ENCODE data around the gene HOXA1.

The HOXA1 gene

DNA sequence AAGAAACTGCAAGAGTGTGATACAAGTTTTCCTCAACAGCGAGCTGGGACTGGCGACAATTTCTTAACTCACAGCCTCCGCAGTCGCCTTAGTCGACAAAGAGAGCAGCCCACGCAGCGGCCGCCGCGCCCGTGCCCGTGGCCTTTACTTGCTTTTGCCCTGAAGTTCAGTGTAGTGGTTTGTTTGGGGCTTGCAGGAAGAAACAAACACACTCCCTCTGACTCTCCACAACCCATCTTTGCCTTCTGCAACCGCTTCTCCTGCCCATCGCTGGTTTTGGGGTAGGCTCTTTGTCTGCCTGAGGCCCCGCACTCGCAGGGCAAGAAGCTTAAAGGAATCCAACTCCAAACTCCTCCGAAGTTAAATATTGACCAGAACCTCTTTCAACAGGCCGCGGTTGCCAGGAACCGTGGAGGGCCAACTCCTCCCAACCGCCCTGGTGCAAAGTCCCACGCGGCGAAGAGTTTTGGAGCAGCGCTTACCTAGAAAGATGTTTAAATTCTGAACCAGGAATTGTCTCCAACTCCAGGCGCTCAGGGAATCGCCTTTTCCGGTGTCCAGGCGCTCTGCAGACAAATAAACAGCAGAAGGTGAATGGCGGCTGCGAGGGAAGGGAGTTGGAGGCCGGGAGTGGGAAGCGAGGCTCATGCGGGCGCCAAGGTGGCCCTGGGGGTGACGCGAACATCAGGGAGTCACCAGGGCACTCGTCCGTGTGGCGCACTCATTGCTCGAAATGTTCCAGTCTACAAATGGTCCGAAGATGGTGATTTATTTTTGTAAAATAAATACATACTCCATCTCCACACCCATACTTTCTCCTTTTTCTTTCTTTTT, 26.5 kb upstream of the HOXA1 start:
- no peak for ATAC-seq
- TF ChIP-seq ZNF565 (CRISPR knock-in tag; conservative IDR thresholded peaks at IDR 0.05; ENCODE audit: low read depth): no peak
- TF ChIP-seq ISL1 (CRISPR knock-in tag; IDR thresholded peaks at IDR 0.05): no peak
- no peak for TF ChIP-seq RARB (CRISPR knock-in tag; IDR thresholded peaks at IDR 0.05)

DNA sequence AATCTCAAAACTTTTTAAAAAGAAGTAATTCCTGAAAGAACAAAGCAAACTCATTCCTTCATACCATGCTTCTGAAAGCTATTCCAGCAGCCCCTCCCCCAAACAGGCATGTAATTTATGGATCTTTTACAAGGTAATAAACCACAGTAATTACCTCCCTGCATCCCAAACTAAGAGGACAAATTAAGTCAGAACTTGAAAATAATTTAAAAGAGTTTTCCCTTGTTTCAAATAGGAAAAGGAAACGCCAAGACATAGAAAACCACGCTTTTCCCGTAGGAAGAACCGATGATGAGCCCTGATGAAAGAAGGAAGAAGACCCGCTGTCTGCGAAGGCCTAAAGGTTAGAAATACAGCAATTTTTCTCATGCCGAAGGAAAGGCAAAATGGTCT, 25.9 kb upstream of the HOXA1 start:
- no peak for TF ChIP-seq PPARA (CRISPR knock-in tag; IDR thresholded peaks at IDR 0.05; ENCODE audit: borderline replicate concordance)
- TF ChIP-seq ZFP30 (CRISPR knock-in tag; IDR thresholded peaks at IDR 0.05): no peak
- no peak for TF ChIP-seq TCF4 (CRISPR knock-in tag; IDR thresholded peaks at IDR 0.05; ENCODE audit: borderline replicate concordance)
- no peak for TF ChIP-seq ZC3H10 (CRISPR knock-in tag; IDR thresholded peaks at IDR 0.05)
- TF ChIP-seq, protein P1, sequence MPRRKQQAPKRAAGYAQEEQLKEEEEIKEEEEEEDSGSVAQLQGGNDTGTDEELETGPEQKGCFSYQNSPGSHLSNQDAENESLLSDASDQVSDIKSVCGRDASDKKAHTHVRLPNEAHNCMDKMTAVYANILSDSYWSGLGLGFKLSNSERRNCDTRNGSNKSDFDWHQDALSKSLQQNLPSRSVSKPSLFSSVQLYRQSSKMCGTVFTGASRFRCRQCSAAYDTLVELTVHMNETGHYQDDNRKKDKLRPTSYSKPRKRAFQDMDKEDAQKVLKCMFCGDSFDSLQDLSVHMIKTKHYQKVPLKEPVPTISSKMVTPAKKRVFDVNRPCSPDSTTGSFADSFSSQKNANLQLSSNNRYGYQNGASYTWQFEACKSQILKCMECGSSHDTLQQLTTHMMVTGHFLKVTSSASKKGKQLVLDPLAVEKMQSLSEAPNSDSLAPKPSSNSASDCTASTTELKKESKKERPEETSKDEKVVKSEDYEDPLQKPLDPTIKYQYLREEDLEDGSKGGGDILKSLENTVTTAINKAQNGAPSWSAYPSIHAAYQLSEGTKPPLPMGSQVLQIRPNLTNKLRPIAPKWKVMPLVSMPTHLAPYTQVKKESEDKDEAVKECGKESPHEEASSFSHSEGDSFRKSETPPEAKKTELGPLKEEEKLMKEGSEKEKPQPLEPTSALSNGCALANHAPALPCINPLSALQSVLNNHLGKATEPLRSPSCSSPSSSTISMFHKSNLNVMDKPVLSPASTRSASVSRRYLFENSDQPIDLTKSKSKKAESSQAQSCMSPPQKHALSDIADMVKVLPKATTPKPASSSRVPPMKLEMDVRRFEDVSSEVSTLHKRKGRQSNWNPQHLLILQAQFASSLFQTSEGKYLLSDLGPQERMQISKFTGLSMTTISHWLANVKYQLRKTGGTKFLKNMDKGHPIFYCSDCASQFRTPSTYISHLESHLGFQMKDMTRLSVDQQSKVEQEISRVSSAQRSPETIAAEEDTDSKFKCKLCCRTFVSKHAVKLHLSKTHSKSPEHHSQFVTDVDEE (CRISPR knock-in tag; IDR thresholded peaks at IDR 0.05): no peak
- TF ChIP-seq ISL1 (CRISPR knock-in tag; IDR thresholded peaks at IDR 0.05): no peak
- no peak for TF ChIP-seq BACH2 (CRISPR knock-in tag; IDR thresholded peaks at IDR 0.05; ENCODE audit: borderline replicate concordance)
- no peak for TF ChIP-seq GLIS3 (CRISPR knock-in tag; IDR thresholded peaks at IDR 0.05)
- TF ChIP-seq, protein P2, sequence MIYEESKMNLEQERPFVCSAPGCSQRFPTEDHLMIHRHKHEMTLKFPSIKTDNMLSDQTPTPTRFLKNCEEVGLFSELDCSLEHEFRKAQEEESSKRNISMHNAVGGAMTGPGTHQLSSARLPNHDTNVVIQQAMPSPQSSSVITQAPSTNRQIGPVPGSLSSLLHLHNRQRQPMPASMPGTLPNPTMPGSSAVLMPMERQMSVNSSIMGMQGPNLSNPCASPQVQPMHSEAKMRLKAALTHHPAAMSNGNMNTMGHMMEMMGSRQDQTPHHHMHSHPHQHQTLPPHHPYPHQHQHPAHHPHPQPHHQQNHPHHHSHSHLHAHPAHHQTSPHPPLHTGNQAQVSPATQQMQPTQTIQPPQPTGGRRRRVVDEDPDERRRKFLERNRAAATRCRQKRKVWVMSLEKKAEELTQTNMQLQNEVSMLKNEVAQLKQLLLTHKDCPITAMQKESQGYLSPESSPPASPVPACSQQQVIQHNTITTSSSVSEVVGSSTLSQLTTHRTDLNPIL (CRISPR knock-in tag; IDR thresholded peaks at IDR 0.05; ENCODE audit: low read depth): no peak
- TF ChIP-seq TOX (CRISPR knock-in tag; IDR thresholded peaks at IDR 0.05; ENCODE audit: borderline replicate concordance): no peak
- no peak for TF ChIP-seq ZNF8 (CRISPR knock-in tag; IDR thresholded peaks at IDR 0.05)
- no peak for TF ChIP-seq ARNTL (CRISPR knock-in tag; IDR thresholded peaks at IDR 0.05; ENCODE audit: borderline replicate concordance, low read depth)
- TF ChIP-seq OSR1 (CRISPR knock-in tag; IDR thresholded peaks at IDR 0.05): no peak
- TF ChIP-seq ZFP3 (CRISPR knock-in tag; IDR thresholded peaks at IDR 0.05): no peak
- no peak for TF ChIP-seq ZNF565 (CRISPR knock-in tag; conservative IDR thresholded peaks at IDR 0.05; ENCODE audit: low read depth)
- TF ChIP-seq RARB (CRISPR knock-in tag; IDR thresholded peaks at IDR 0.05): no peak
- TF ChIP-seq CSDC2 (CRISPR knock-in tag; IDR thresholded peaks at IDR 0.05): no peak
- TF ChIP-seq, protein P3, sequence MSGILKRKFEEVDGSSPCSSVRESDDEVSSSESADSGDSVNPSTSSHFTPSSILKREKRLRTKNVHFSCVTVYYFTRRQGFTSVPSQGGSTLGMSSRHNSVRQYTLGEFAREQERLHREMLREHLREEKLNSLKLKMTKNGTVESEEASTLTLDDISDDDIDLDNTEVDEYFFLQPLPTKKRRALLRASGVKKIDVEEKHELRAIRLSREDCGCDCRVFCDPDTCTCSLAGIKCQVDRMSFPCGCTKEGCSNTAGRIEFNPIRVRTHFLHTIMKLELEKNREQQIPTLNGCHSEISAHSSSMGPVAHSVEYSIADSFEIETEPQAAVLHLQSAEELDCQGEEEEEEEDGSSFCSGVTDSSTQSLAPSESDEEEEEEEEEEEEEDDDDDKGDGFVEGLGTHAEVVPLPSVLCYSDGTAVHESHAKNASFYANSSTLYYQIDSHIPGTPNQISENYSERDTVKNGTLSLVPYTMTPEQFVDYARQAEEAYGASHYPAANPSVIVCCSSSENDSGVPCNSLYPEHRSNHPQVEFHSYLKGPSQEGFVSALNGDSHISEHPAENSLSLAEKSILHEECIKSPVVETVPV (CRISPR knock-in tag; IDR thresholded peaks at IDR 0.05): no peak
- TF ChIP-seq, protein P4, sequence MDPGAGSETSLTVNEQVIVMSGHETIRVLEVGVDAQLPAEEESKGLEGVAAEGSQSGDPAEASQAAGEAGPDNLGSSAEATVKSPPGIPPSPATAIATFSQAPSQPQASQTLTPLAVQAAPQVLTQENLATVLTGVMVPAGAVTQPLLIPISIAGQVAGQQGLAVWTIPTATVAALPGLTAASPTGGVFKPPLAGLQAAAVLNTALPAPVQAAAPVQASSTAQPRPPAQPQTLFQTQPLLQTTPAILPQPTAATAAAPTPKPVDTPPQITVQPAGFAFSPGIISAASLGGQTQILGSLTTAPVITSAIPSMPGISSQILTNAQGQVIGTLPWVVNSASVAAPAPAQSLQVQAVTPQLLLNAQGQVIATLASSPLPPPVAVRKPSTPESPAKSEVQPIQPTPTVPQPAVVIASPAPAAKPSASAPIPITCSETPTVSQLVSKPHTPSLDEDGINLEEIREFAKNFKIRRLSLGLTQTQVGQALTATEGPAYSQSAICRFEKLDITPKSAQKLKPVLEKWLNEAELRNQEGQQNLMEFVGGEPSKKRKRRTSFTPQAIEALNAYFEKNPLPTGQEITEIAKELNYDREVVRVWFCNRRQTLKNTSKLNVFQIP (CRISPR knock-in tag; IDR thresholded peaks at IDR 0.05; ENCODE audit: borderline replicate concordance, low read depth): no peak
- TF ChIP-seq, protein P5, sequence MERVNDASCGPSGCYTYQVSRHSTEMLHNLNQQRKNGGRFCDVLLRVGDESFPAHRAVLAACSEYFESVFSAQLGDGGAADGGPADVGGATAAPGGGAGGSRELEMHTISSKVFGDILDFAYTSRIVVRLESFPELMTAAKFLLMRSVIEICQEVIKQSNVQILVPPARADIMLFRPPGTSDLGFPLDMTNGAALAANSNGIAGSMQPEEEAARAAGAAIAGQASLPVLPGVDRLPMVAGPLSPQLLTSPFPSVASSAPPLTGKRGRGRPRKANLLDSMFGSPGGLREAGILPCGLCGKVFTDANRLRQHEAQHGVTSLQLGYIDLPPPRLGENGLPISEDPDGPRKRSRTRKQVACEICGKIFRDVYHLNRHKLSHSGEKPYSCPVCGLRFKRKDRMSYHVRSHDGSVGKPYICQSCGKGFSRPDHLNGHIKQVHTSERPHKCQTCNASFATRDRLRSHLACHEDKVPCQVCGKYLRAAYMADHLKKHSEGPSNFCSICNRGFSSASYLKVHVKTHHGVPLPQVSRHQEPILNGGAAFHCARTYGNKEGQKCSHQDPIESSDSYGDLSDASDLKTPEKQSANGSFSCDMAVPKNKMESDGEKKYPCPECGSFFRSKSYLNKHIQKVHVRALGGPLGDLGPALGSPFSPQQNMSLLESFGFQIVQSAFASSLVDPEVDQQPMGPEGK (CRISPR knock-in tag; IDR thresholded peaks at IDR 0.05; ENCODE audit: borderline replicate concordance): no peak

DNA sequence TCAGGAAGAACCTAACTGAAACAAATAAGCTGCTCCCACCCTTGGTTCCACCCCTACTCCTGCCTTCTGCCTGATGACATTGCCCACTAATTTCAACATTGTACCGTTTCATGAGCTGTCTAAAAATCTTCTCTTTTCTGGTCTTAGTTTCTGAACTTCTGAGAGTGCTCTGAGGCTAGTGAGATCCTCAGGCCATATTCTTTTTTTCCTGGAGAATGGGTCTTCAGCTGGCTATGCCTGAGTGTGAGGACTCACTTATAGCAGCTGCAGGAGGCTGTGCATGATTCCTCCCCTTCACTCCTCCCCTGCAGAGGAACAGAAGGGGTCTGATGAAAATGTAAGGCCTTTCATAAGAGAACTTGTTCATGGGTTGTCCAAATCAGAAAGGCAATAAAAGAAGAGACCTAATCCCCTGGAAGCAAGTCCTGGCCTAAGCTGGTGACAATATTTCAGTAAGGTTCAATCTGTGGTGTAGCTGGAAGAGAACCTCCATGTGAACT, 23.7 kb upstream of the HOXA1 start:
- no peak for TF ChIP-seq ZC3H10 (CRISPR knock-in tag; IDR thresholded peaks at IDR 0.05)
- TF ChIP-seq BACH2 (CRISPR knock-in tag; IDR thresholded peaks at IDR 0.05; ENCODE audit: borderline replicate concordance): no peak
- TF ChIP-seq ZNF70 (CRISPR knock-in tag; IDR thresholded peaks at IDR 0.05): no peak
- TF ChIP-seq TOX (CRISPR knock-in tag; IDR thresholded peaks at IDR 0.05; ENCODE audit: borderline replicate concordance): no peak
- no peak for TF ChIP-seq ESRRG (CRISPR knock-in tag; IDR thresholded peaks at IDR 0.05)
- TF ChIP-seq GLIS3 (CRISPR knock-in tag; IDR thresholded peaks at IDR 0.05): no peak
- TF ChIP-seq, protein P5 (CRISPR knock-in tag; IDR thresholded peaks at IDR 0.05; ENCODE audit: borderline replicate concordance): no peak
- no peak for ATAC-seq

More for the DNA sequence above, 25.9 kb upstream of the HOXA1 start:
- no peak for ATAC-seq
